Measurements from ENCODE around the gene NMT1.

- TF ChIP-seq CTCF (conservative IDR thresholded peaks at IDR 0.05) (no peak), ZFX (IDR thresholded peaks at IDR 0.05) (no peak)
These were observed 42.2 kb downstream of the NMT1 start for GRCh38 chr17:45103269-45103795.

Data from C4-2B (cell line).